ENCODE results near the gene ABCA4.
"Not testable (repeated sequence)": the region's sequence is repeated elsewhere in the genome, so short reads cannot be mapped to it uniquely, and the experiment has no call there.

ABCA4 gene

DNA sequence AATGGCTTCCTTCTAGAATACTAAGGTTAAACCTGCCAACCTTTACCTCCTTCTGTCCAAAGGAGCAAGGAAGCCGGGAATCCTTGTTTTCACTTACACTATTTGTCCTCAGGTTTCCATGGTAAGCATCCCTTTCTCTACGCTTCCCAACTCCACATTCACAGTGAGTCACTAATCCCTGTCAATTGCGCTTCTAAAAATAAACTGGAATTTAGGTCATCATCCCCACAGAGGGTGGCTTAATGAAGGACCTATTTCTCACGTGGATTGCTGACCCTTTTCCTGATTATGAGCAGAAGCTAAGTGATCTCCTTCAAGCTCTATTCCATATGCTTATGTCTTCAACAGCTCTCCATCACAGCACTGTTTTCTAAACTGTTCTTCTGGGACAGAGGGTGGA lies 39.9 kb upstream of the ABCA4 start:
- Histone ChIP-seq H4K20me1 (ENCODE audit: insufficient read depth, low read length) (no peaks in the 10 kb centered on the region), H3K9ac (ENCODE audit: low read depth, low read length) (no peak overlapping the region), H3K79me2 (ENCODE audit: insufficient read depth, low read length) (no peaks in the 10 kb centered on the region), H3K36me3 (ENCODE audit: insufficient read depth, low read length) (no peaks in the 10 kb centered on the region), H2AFZ (ENCODE audit: low read depth, low read length) (no peak overlapping the region), H3K27ac (ENCODE audit: low read length) (no peak overlapping the region), H3K4me2 (ENCODE audit: insufficient read depth, low read length) (no peak overlapping the region), H3K4me1 (ENCODE audit: insufficient read depth, low read length) (no peaks in the 10 kb centered on the region), H3K4me3 (ENCODE audit: low read depth in 1 of 2, low read length in 2 of 2) (no peak overlapping the region), H3K9me3 (ENCODE audit: insufficient read depth, low read length, severe bottlenecking) (no peaks in the 10 kb centered on the region), H3K27me3 (ENCODE audit: insufficient read depth, low read length, poor library complexity) (no peaks in the 10 kb centered on the region)
- ATAC-seq (ENCODE audit: insufficient read depth, low read depth), result no peak
- TF ChIP-seq CTCF (IDR thresholded peaks at IDR 0.05; ENCODE audit: borderline replicate concordance, extremely low read depth, low read length, poor library complexity, severe bottlenecking), result no peak
- TF ChIP-seq EZH2 (IDR thresholded peaks at IDR 0.05; ENCODE audit: borderline replicate concordance, low read depth, low read length, severe bottlenecking), result no peak
- no peak for DNase-seq

DNA sequence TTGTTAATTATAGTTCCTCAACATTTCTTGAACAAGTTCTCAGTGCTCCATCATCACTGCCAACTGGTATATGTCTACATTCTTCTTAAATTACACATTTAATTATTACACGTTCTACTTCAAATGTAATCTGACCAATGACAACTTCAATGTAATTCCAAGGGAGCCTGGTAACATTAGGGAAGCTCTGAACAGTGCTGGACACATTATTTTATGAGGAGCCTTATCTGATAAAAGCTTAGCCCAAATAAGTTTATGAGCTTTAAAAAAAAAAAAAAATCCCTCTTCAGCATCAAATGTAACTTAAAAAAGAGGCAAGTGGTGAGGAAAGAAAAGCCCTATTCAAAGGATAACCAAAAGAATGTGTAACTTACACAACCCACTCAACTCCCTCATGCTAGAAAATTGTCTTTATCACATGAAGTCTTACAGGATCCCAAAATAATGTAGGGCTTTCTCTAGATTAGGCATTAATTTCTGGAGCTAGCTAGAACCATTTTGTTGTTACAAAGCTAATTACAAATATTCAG lies 35.2 kb upstream of the ABCA4 start:
- no peak for DNase-seq
- Histone ChIP-seq H4K20me1 (ENCODE audit: insufficient read depth, low read length) (no peaks in the 10 kb centered on the region), H3K4me2 (ENCODE audit: insufficient read depth, low read length) (no peak overlapping the region), H3K79me2 (ENCODE audit: insufficient read depth, low read length) (no peaks in the 10 kb centered on the region), H3K27ac (ENCODE audit: low read length) (no peak overlapping the region), H3K27me3 (ENCODE audit: insufficient read depth, low read length, poor library complexity) (no peaks in the 10 kb centered on the region), H3K9me3 (ENCODE audit: insufficient read depth, low read length, severe bottlenecking) (no peaks in the 10 kb centered on the region), H2AFZ (ENCODE audit: low read depth, low read length) (no peak overlapping the region), H3K4me3 (ENCODE audit: low read depth in 1 of 2, low read length in 2 of 2) (no peak overlapping the region), H3K36me3 (ENCODE audit: insufficient read depth, low read length) (no peaks in the 10 kb centered on the region), H3K9ac (ENCODE audit: low read depth, low read length) (no peak overlapping the region), H3K4me1 (ENCODE audit: insufficient read depth, low read length) (no peaks in the 10 kb centered on the region)
- no peak for ATAC-seq (ENCODE audit: insufficient read depth, low read depth)
- no peak for TF ChIP-seq CTCF (IDR thresholded peaks at IDR 0.05; ENCODE audit: borderline replicate concordance, extremely low read depth, low read length, poor library complexity, severe bottlenecking)

DNA sequence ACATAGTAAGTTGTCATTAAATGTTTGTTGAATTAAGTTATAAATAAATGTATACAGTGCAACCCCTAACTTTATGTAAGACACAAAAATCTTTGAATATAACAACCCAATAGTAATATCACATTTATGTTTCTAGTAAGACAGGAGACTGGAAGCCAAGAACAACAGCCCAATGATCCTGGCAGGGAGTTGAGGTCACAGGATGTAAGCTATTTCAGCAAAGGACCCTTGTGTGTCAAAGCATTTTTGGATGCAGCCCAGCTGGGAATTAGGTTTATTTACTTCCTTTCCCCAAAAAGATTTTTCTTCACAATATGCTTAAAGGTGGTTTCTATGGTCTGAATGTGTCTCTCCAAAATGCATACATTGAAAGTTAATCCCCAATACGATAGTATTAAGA lies 34.0 kb upstream of the ABCA4 start:
- TF ChIP-seq EZH2 (IDR thresholded peaks at IDR 0.05; ENCODE audit: borderline replicate concordance, low read depth, low read length, severe bottlenecking) (no peak), CTCF (IDR thresholded peaks at IDR 0.05; ENCODE audit: borderline replicate concordance, extremely low read depth, low read length, poor library complexity, severe bottlenecking) (no peak)
- Histone ChIP-seq H3K4me3 (ENCODE audit: low read depth in 1 of 2, low read length in 2 of 2) (no peak overlapping the region), H3K27ac (ENCODE audit: low read length) (no peak overlapping the region), H3K4me1 (ENCODE audit: insufficient read depth, low read length) (no peaks in the 10 kb centered on the region), H3K79me2 (ENCODE audit: insufficient read depth, low read length) (no peaks in the 10 kb centered on the region), H4K20me1 (ENCODE audit: insufficient read depth, low read length) (no peaks in the 10 kb centered on the region), H3K36me3 (ENCODE audit: insufficient read depth, low read length) (no peaks in the 10 kb centered on the region), H3K9me3 (ENCODE audit: insufficient read depth, low read length, severe bottlenecking) (no peaks in the 10 kb centered on the region), H3K4me2 (ENCODE audit: insufficient read depth, low read length) (no peak overlapping the region), H3K27me3 (ENCODE audit: insufficient read depth, low read length, poor library complexity) (no peaks in the 10 kb centered on the region), H3K9ac (ENCODE audit: low read depth, low read length) (no peak overlapping the region), H2AFZ (ENCODE audit: low read depth, low read length) (no peak overlapping the region)
- ATAC-seq (ENCODE audit: insufficient read depth, low read depth) (no peak), DNase-seq (no peak)

DNA sequence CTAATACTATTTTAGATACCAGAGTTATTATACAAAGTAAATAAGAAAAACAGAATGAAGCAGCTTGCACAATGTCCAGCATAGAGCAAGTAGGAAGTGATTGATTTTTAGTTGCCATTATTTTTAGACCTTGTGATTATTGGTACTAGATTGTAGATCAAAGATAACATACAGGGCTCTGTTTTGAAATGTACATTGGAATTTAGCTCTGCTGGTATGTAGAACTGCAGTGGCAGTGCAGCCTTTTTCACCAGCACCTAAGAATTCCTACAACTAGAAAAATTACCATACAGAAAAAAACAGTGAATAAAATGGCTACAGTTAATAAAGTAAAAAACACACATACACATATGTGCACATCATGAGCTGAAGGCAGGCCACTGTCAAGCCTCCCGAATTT lies 32.2 kb upstream of the ABCA4 start:
- Histone ChIP-seq H3K9me3 (ENCODE audit: insufficient read depth, low read length, severe bottlenecking) (no peaks in the 10 kb centered on the region), H3K9ac (ENCODE audit: low read depth, low read length) (no peak overlapping the region), H3K36me3 (ENCODE audit: insufficient read depth, low read length) (no peaks in the 10 kb centered on the region), H3K79me2 (ENCODE audit: insufficient read depth, low read length) (no peaks in the 10 kb centered on the region), H4K20me1 (ENCODE audit: insufficient read depth, low read length) (no peaks in the 10 kb centered on the region), H3K4me1 (ENCODE audit: insufficient read depth, low read length) (no peaks in the 10 kb centered on the region), H3K27ac (ENCODE audit: low read length) (no peak overlapping the region), H3K4me2 (ENCODE audit: insufficient read depth, low read length) (no peak overlapping the region), H3K4me3 (ENCODE audit: low read depth in 1 of 2, low read length in 2 of 2) (no peak overlapping the region), H3K27me3 (ENCODE audit: insufficient read depth, low read length, poor library complexity) (no peaks in the 10 kb centered on the region), H2AFZ (ENCODE audit: low read depth, low read length) (no peak overlapping the region)
- ATAC-seq (ENCODE audit: insufficient read depth, low read depth) (no peak), DNase-seq (no peak)
- TF ChIP-seq EZH2 (IDR thresholded peaks at IDR 0.05; ENCODE audit: borderline replicate concordance, low read depth, low read length, severe bottlenecking), result no peak
- TF ChIP-seq CTCF (IDR thresholded peaks at IDR 0.05; ENCODE audit: borderline replicate concordance, extremely low read depth, low read length, poor library complexity, severe bottlenecking), result no peak

DNA sequence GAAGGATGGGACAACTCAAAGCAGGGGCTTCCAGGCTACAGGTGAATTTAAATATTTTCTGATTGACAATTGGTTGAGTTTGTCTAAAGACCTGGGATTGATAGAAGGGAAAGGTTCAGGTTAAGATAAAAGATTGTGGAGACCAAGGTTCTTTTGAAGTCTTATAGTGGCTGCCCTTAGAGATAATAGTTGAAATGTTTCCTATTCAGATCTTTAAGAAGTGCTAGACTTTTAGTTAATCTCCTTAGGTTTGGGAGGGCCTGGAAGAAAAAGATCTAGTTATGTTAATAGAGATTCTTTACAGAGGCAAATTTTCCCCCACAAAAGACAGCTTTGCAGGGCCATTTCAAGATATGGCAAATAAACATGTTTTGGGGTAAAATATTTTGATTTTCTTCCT lies 28.2 kb upstream of the ABCA4 start:
- H2AFZ ChIP-seq (ENCODE audit: low read depth, low read length); H3K79me2 ChIP-seq (ENCODE audit: insufficient read depth, low read length); H3K27ac ChIP-seq (ENCODE audit: low read length); DNase-seq; H3K4me1 ChIP-seq (ENCODE audit: insufficient read depth, low read length); H3K27me3 ChIP-seq (ENCODE audit: insufficient read depth, low read length, poor library complexity); H3K4me3 ChIP-seq (ENCODE audit: low read depth in 1 of 2, low read length in 2 of 2); H4K20me1 ChIP-seq (ENCODE audit: insufficient read depth, low read length); H3K36me3 ChIP-seq (ENCODE audit: insufficient read depth, low read length); ATAC-seq (ENCODE audit: insufficient read depth, low read depth); H3K9me3 ChIP-seq (ENCODE audit: insufficient read depth, low read length, severe bottlenecking); H3K9ac ChIP-seq (ENCODE audit: low read depth, low read length); H3K4me2 ChIP-seq (ENCODE audit: insufficient read depth, low read length): not testable (repeated sequence)

Measured in DND-41 (cell line).